HL-60/S4 treated with phorbol 12-myristate 13-acetate at 8.2 ng/mL for 4 days and 3 days (cell line): ENCODE data around the gene FAM107B.
"Not testable (repeated sequence)": the region's sequence is repeated elsewhere in the genome, so short reads cannot be mapped to it uniquely, and the experiment has no call there.

Source experiments
- in situ Hi-C: fragments of 300-500 bp; cut with MboI; formaldehyde crosslinking; loops from 2 replicates; pipeline ENCODE4 v1.15.0; 2022; ENCODE audit warnings: low sequenced_read_pairs

Gene FAM107B

DNA sequence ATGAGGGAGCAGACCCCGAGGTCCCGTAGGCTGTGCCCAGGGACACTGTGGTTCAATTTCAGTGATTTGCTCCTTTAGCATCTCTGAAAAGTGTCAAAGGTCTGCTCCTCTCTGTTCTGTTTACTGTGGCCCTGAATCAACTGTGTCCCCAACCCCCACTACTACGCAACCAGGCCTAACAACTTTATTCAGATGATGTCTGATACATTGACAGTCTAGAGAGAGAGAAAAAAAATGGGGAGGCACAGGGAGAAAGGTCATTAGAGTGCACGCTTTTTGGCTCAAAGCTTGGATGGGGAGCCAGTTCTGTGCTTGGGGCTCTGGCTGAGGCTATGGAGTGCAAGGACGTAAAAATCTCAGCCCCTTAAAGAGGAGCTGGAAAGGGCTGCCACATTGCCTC is 77.9 kb downstream of the FAM107B start:
- in situ Hi-C loops = no loop called here

- in situ Hi-C loops = no loop called here
Measured at GRCh38 chr10:14695847-14696480, 78.7 kb downstream of the FAM107B start.

GRCh38 chr10:14693891-14694290 is 80.8 kb downstream of the FAM107B start:
- in situ Hi-C loops = no loop called here

GRCh38 chr10:14692344-14693076 is 82.2 kb downstream of the FAM107B start:
- in situ Hi-C loops = no loop called here

- in situ Hi-C loops = no loop called here
Measured at GRCh38 chr10:14691359-14691758, 83.3 kb downstream of the FAM107B start.

DNA sequence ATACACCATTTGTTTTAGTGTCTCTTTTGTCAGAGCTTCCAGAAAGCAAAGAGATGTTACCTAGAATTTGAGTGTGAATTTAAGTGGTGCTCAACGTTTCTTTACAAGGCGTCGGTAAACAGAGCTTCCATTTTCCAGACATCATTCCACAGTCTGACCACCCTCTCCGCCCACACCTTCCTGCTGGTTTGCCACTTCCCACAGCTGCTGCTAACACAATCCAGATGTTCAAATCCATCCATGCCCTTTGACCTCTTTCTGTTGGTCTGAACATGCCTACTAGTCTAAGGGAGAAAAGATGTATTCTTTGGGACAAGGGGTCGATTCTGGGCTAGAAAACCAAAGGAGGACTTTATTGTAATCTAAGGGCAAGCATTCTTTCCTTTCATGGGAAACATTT is 86.1 kb downstream of the FAM107B start:
- in situ Hi-C loops = no loop called here

- in situ Hi-C loops = not testable (repeated sequence)
Measured at GRCh38 chr10:14688189-14688588, 86.5 kb downstream of the FAM107B start.

GRCh38 chr10:14687340-14687739 is 87.4 kb downstream of the FAM107B start:
- in situ Hi-C loops = no loop called here

GRCh38 chr10:14686356-14686755 is 88.3 kb downstream of the FAM107B start:
- in situ Hi-C loops = no loop called here

DNA sequence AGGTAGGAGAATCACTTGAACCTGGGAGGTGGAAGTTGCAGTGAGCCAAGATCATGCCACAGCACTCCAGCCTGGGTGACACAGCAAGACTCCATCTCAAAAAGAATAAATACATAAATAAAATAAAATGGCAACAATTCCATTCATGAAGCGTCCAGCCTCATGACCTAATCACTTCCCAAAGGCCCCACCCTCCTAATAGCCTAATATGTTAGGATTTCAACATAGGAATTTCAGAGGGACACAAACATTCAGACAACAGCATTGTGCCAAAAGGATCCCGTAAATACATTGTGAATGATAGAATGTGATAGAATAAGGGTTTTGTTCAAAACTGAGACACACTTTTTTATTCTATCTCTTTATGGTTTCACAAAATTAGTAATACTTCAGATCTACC is 90.3 kb downstream of the FAM107B start:
- in situ Hi-C loops = no loop called here

- in situ Hi-C loops = no loop called here
Measured at GRCh38 chr10:14683256-14683655, 91.4 kb downstream of the FAM107B start.

DNA sequence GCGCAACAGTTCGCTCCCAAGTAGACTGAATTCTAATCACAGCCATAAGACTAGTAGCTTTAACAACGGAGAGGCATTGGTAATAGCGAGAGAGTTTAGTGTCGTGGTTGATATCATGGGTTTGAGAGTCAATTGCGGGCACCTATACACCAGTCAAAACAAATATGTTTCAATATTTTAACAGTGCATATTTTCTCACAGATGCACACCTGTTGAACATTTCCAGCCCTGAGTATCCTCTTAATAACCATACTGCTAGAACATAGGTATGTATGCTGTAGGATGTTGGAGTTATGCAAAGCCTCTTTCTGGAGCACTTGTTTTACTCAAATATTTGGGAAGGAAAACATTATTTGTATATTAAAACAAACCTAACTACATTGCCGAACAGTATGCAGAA is 92.9 kb downstream of the FAM107B start:
- in situ Hi-C loops = no loop called here

GRCh38 chr10:14681305-14681704 is 93.4 kb downstream of the FAM107B start:
- in situ Hi-C loops = no loop called here

- in situ Hi-C loops = no loop called here
Measured at GRCh38 chr10:14678637-14679036, 96.1 kb downstream of the FAM107B start.

DNA sequence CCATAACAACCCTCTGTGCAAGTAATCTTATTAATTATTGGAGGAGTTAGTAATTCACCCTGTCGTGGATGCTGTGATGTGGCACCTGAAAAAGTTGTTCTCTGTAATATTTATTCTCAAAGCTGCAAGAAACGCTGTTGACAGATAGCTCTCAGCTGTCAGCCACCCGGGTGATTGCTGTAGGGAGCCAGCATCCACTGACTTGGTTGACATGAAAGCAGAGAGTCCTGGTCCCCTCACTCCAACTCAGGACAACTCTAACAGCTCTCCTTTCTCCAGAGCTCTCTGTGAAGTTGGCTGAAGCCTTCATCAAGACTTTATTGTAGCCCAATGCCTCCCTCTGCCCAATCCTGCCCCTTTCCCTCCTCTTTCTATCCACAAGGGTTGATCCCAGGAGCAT is 98.0 kb downstream of the FAM107B start:
- in situ Hi-C loops = no loop called here

- in situ Hi-C loops = no loop called here
Measured at GRCh38 chr10:14674376-14675050, 100.2 kb downstream of the FAM107B start.

DNA sequence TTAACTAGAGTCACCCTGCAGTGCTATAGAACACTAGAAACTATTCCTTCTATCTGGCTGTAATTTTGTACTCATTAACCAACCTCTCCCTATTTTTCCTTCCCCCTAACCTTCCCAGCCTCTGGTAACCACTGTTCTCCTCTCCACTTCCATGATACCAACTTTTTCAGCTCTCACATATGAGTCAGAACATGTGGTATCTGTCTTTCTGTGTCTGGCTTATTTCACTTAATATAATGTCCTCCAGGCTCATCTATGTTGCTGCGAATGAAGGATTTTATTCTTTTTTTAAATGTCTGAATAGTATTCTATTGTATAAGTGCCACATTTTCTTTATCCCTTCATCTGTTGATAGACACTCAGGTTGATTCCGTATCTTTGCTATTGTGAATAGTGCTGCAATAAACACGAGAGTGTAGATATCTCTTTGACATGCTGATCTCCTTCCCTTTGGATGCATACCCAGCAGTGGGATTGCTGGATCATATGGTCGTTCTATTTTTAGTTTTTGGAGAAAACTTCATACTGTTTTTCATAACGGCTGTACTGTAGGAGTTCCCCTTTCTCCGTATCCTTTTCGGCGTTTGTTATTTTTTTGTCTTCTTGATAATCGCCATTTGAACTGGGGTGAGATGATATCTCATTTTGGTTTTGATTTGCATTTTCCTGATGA is 101.4 kb downstream of the FAM107B start:
- in situ Hi-C loops = no loop called here

GRCh38 chr10:14671386-14671831 is 103.3 kb downstream of the FAM107B start:
- in situ Hi-C loops = no loop called here

- in situ Hi-C loops = no loop called here
Measured at GRCh38 chr10:14670551-14671240, 104.0 kb downstream of the FAM107B start.

DNA sequence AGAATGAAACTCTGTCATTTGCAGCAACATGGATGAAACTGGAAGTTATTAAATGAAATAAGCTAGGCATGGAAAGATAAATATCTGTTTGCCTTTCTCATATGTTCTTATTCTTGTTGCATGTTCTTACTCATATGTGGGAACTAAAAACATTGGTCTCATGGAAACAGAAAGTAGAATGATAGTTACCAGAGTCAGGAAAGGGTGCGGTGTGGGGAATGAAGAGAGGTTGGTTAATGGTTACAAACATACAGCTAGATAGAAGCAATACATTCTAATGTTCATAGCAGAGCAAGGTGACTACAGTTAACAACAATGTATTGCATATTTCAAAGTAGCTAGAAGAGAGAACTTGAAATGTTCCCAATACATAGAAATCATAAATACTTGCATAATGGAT is 105.1 kb downstream of the FAM107B start:
- in situ Hi-C loops = no loop called here

- in situ Hi-C loops = no loop called here
Measured at GRCh38 chr10:14667781-14668180, 106.9 kb downstream of the FAM107B start.
